GM23338 (cell line): ENCODE results near the gene CCDC43. TPM values are rescaled to one million over a fixed set of nuclear protein-coding genes. Genes with fewer than 3 reads are reported as not detected.

Source experiments
- ATAC-seq: fragments of 200-7000 bp; cut with Tn5 transposase; 3 replicates; pipeline ENCODE4 v1.9.1; 2020
- DNase-seq: peaks from one replicate; pipeline ENCODE4 v3.0.0-alpha.2; 2015; ENCODE audit warnings: low spot score
- H2AFZ ChIP-seq: fragments of 200-600 bp; sonication (generic); 2 replicates; pipeline ENCODE4 v1.8.0; 2016; ENCODE audit warnings: antibody characterized with exemption, mild to moderate bottlenecking, moderate library complexity
- H3F3A ChIP-seq: fragments of 200-600 bp; sonication (generic); replicated peaks from 2 replicates; pipeline ENCODE4 v1.8.0; 2017; ENCODE audit warnings: antibody characterized with exemption, mixed run types, low read depth
- H3K27ac ChIP-seq: fragments of 200-600 bp; sonication (generic); 2 replicates; pipeline ENCODE4 v1.6.1; 2016; ENCODE audit warnings: low read depth
- H3K27me3 ChIP-seq: fragments of 200-600 bp; sonication (generic); 2 replicates; pipeline ENCODE4 v1.8.0; 2016; ENCODE audit warnings: mild to moderate bottlenecking, mixed run types, moderate library complexity; ENCODE audit not compliant: insufficient read depth
- H3K36me3 ChIP-seq: fragments of 200-600 bp; sonication (generic); 2 replicates; pipeline ENCODE4 v1.8.0; 2016; ENCODE audit warnings: mild to moderate bottlenecking; ENCODE audit not compliant: insufficient read depth
- H3K4me1 ChIP-seq: fragments of 200-600 bp; sonication (generic); 2 replicates; pipeline ENCODE4 v1.8.0; 2016; ENCODE audit warnings: mild to moderate bottlenecking, moderate library complexity; ENCODE audit not compliant: insufficient read depth
- H3K4me2 ChIP-seq: fragments of 200-600 bp; sonication (generic); 2 replicates; pipeline ENCODE4 v1.7.1; 2017; ENCODE audit warnings: mixed run types
- H3K4me3 ChIP-seq: fragments of 200-600 bp; sonication (generic); 2 replicates; pipeline ENCODE4 v1.6.1; 2016; ENCODE audit warnings: mixed run types
- H3K79me2 ChIP-seq: fragments of 200-600 bp; sonication (generic); replicated peaks from 2 replicates; pipeline ENCODE4 v1.8.0; 2017; ENCODE audit warnings: mild to moderate bottlenecking; ENCODE audit not compliant: insufficient read depth
- H3K9me2 ChIP-seq: fragments of 200-600 bp; sonication (generic); 2 replicates; pipeline ENCODE4 v1.8.0; 2017; ENCODE audit not compliant: insufficient read depth
- H4K20me1 ChIP-seq: fragments of 200-600 bp; sonication (generic); replicated peaks from 2 replicates; pipeline ENCODE4 v1.8.0; 2017; ENCODE audit warnings: mild to moderate bottlenecking; ENCODE audit not compliant: insufficient read depth
- H3K27ac Mint-ChIP-seq: 2 replicates; pipeline ENCODE4 v1.8.0; 2020; ENCODE audit warnings: inconsistent platforms, mild to moderate bottlenecking, moderate library complexity, mixed read lengths
- H3K27me3 Mint-ChIP-seq: 3 replicates; pipeline ENCODE4 v1.8.0; 2022; ENCODE audit warnings: low read depth, mild to moderate bottlenecking, moderate library complexity, mixed read lengths, inconsistent platforms; ENCODE audit not compliant: insufficient read depth, poor library complexity
- H3K36me3 Mint-ChIP-seq: 3 replicates; pipeline ENCODE4 v1.8.0; 2021; ENCODE audit warnings: low read depth, mild to moderate bottlenecking, inconsistent platforms, moderate library complexity, mixed read lengths
- H3K4me1 Mint-ChIP-seq: 3 replicates; pipeline ENCODE4 v1.8.0; 2020; ENCODE audit warnings: mild to moderate bottlenecking, inconsistent platforms, mixed read lengths
- H3K4me3 Mint-ChIP-seq: 3 replicates; pipeline ENCODE4 v1.8.0; 2021; ENCODE audit warnings: moderate library complexity, mild to moderate bottlenecking, inconsistent platforms, mixed read lengths
- H3K9me3 Mint-ChIP-seq: 3 replicates; pipeline ENCODE4 v1.8.0; 2020; ENCODE audit warnings: moderate library complexity, mild to moderate bottlenecking, inconsistent platforms, mixed read lengths
- CTCF ChIP-seq, 2 experiments: fragments of 200-600 bp in 1 of 2; sonication (generic) in 1 of 2; conservative IDR thresholded peaks; 2 replicates each; pipeline versions ENCODE4 v1.5.1 to v1.6.1; 2016 to 2017; ENCODE audit warnings: antibody characterized with exemption in 2 of 2, low read depth in 2 of 2, mild to moderate bottlenecking in 2 of 2, moderate library complexity in 1 of 2
- EZH2 ChIP-seq: fragments of 200-600 bp; sonication (generic); IDR thresholded peaks from one replicate; pipeline ENCODE4 v1.8.0; 2017; ENCODE audit warnings: antibody characterized with exemption, mild to moderate bottlenecking, low read depth; ENCODE audit not compliant: unreplicated experiment
- EZH2phosphoT487 ChIP-seq: fragments of 200-600 bp; sonication (generic); IDR thresholded peaks from one replicate; pipeline ENCODE4 v1.8.1; 2018; ENCODE audit warnings: antibody characterized with exemption; ENCODE audit not compliant: unreplicated experiment
- JUNB ChIP-seq: IDR thresholded peaks from one replicate; pipeline ENCODE4 v1.6.1; 2016; ENCODE audit warnings: antibody characterized with exemption; ENCODE audit not compliant: unreplicated experiment
- NANOG ChIP-seq: IDR thresholded peaks from 2 replicates; pipeline ENCODE4 v1.6.1; 2016; ENCODE audit warnings: antibody characterized with exemption, borderline replicate concordance
- STAT1 ChIP-seq: IDR thresholded peaks from one replicate; pipeline ENCODE4 v1.6.1; 2016; ENCODE audit warnings: antibody characterized with exemption; ENCODE audit not compliant: unreplicated experiment
- ZNF462 ChIP-seq: fragments of 250-450 bp; sonication (Bioruptor Pico); IDR thresholded peaks from 2 replicates; pipeline ENCODE4 v1.5.0; 2020; ENCODE audit warnings: mild to moderate bottlenecking, moderate library complexity
- polyA plus RNA-seq: library from polyadenylated mRNA; unstranded; fragments of >200 nt; fragmentation: Nextera tagmentation; extraction: Ambion mirVana; gene quantifications from 2 replicates; pipeline ENCODE4 v1.2.1, GENCODE V29; 2016
- total RNA-seq: library from RNA; depleted of rRNA; stranded (reverse); fragments of >200 nt; shearing (Covaris generic); gene quantifications from 2 replicates; pipeline ENCODE4 v1.2.3, GENCODE V29; 2014

Gene CCDC43
- total and polyA plus RNA-seq, 2 experiments from 2014 or later: 29.8 to 55.3 TPM

GRCh38 chr17:44637066-44637465, 52.5 kb downstream of the CCDC43 start:
- no peaks in the 10 kb centered on the region for H3K79me2 ChIP-seq
- H3K4me3 ChIP-seq: no peak overlapping the region
- TF ChIP-seq ZNF462 (CRISPR knock-in tag) (no peak), EZH2phosphoT487 (no peak), CTCF (conservative IDR thresholded peaks at IDR 0.05; ENCODE audit: low read depth in 2 of 2) (no peak), EZH2 (no peak), NANOG (no peak), JUNB (no peak), STAT1 (no peak)
- Mint-ChIP-seq H3K36me3 (no peaks in the 10 kb centered on the region), H3K9me3 (no peaks in the 10 kb centered on the region), H3K4me3 (no peak overlapping the region), H3K27me3 (peaks cover 4% of the 10 kb centered on the region), H3K27ac (no peak overlapping the region), H3K4me1 (no peaks in the 10 kb centered on the region; the same call in 2 of the 3 replicates)
- H3K4me2 ChIP-seq: no peak overlapping the region
- DNase-seq: no peak
- no peaks in the 10 kb centered on the region for H3K36me3 ChIP-seq
- ATAC-seq: no peak
- H3K27me3 ChIP-seq: no peaks in the 10 kb centered on the region
- no peak overlapping the region for H2AFZ ChIP-seq
- H3F3A ChIP-seq: no peaks in the 10 kb centered on the region
- H3K4me1 ChIP-seq: no peaks in the 10 kb centered on the region
- H4K20me1 ChIP-seq: no peaks in the 10 kb centered on the region
- no peaks in the 10 kb centered on the region for H3K9me2 ChIP-seq
- no peak overlapping the region for H3K27ac ChIP-seq
